Smooth muscle cell of trachea (primary cell): ENCODE measurements around the gene LRRC2. TPM values are rescaled to one million over a fixed set of nuclear protein-coding genes. Genes with fewer than 3 reads are reported as not detected.

ENCODE experiments used
- total RNA-seq: library from RNA; depleted of rRNA; stranded (reverse); fragments of >200 nt; gene quantifications from 2 replicates; pipeline ENCODE4 v1.2.1, GENCODE V29; 2014

The LRRC2 gene, protein sequence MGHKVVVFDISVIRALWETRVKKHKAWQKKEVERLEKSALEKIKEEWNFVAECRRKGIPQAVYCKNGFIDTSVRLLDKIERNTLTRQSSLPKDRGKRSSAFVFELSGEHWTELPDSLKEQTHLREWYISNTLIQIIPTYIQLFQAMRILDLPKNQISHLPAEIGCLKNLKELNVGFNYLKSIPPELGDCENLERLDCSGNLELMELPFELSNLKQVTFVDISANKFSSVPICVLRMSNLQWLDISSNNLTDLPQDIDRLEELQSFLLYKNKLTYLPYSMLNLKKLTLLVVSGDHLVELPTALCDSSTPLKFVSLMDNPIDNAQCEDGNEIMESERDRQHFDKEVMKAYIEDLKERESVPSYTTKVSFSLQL
- under 0.01 and 0.99 TPM in 2 replicates for total RNA-seq

DNA sequence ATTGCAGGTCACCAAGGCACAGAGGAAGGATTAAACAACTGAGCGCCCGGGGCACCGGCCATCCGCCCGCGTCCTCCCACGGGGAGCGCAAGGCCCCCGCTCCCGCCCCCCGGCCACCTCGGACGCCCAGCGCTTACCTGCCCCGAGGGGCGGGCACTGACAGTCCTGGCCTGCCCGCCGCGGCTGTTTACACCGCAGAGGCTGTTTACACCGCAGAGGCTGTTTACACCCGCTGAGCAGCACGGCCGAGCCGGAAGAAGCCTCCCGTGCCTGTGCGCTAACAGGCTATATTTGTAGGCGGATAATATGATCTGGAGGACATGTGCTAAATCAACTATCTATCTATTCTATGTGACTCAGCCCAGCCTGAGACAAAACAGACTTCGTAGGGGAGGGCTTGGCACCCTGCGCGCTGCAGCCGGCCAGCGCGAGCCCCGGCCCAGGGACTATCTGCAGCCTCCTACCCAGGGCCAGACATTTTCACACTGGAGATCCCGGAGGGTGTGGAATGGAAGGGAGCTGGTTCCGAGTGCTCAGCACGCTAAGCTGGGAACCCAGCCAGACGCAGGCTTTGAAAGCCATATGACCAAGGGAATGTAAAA, at the start of gene LRRC2:
Gene LRRC2 (minus strand): TSS at position 263 of the 602 bp plus-strand sequence. CDS start 14,711 bp downstream, outside the sequence.

GRCh38 chr3:46612324-46612723, 46.2 kb upstream of the LRRC2 start, which contains the start of gene FAM240A:
FAM240A (plus strand) TSS chr3:46612525; CDS start chr3:46612684, 159 bp downstream.

GRCh38 chr3:46497556-46498265, 68.4 kb downstream of the LRRC2 start, which contains the start of gene RTP3:
RTP3 (plus strand) TSS chr3:46497976; CDS start chr3:46498063, 87 bp downstream.

Other genes with a start within 250 kb of the LRRC2 start
- not detected in 2 replicates for gene CCR2, start 212.2 kb downstream of the LRRC2 start, total RNA-seq
- gene CCR5, start 195.4 kb downstream of the LRRC2 start, total RNA-seq, result under 0.01 TPM in 2 replicates
- 0.29 and 0.83 TPM in 2 replicates for gene CCRL2, start 159.0 kb downstream of the LRRC2 start, total RNA-seq
- gene LTF, start 101.4 kb downstream of the LRRC2 start, total RNA-seq, result not detected in 2 replicates
- not detected in 2 replicates for gene RTP3, start 68.3 kb downstream of the LRRC2 start, total RNA-seq
- gene FAM240A, start 46.2 kb upstream of the LRRC2 start, total RNA-seq, result not detected in 2 replicates
- 0.87 and 2.5 TPM in 2 replicates for gene ALS2CL, start 127.4 kb upstream of the LRRC2 start, total RNA-seq
- under 0.01 TPM in 1 of 2 replicates, not detected in the other for gene TMIE, start 135.1 kb upstream of the LRRC2 start, total RNA-seq
- not detected in 2 replicates for gene PRSS50, start 151.6 kb upstream of the LRRC2 start, total RNA-seq